RWPE2 (cell line): ENCODE measurements around the gene CYP3A4.
"Not testable (repeated sequence)": the region's sequence is repeated elsewhere in the genome, so short reads cannot be mapped to it uniquely, and the experiment has no call there.

ENCODE experiments used
- ATAC-seq: fragments of 200-7000 bp; cut with Tn5 transposase; 3 replicates; pipeline ENCODE4 v1.9.1; 2021; ENCODE audit warnings: low read depth
- DNase-seq: peaks from one replicate; pipeline ENCODE4 v3.0.0-alpha.2; 2020; ENCODE audit warnings: low spot score
- H3K27ac ChIP-seq: fragments of 450-650 bp; 2 replicates; pipeline ENCODE4 v1.5.1; 2017; ENCODE audit warnings: mild to moderate bottlenecking; ENCODE audit not compliant: poor library complexity, severe bottlenecking
- H3K27me3 ChIP-seq: fragments of 250-450 bp; sonication (Bioruptor Pico); 2 replicates; pipeline ENCODE4 v1.5.1; 2021; ENCODE audit warnings: mild to moderate bottlenecking, moderate library complexity; ENCODE audit not compliant: insufficient read depth, poor library complexity, severe bottlenecking
- H3K36me3 ChIP-seq: fragments of 250-450 bp; sonication (Bioruptor Pico); 2 replicates; pipeline ENCODE4 v1.5.1; 2020; ENCODE audit warnings: low read depth, mild to moderate bottlenecking, moderate library complexity
- H3K4me1 ChIP-seq: fragments of 250-450 bp; sonication (Bioruptor Pico); 2 replicates; pipeline ENCODE4 v1.5.1; 2021; ENCODE audit warnings: mild to moderate bottlenecking, moderate library complexity; ENCODE audit not compliant: insufficient read depth, poor library complexity, severe bottlenecking
- H3K4me3 ChIP-seq: fragments of 250-450 bp; sonication (Bioruptor Pico); 2 replicates; pipeline ENCODE4 v1.5.1; 2021; ENCODE audit warnings: mild to moderate bottlenecking, moderate library complexity; ENCODE audit not compliant: severe bottlenecking
- H3K9me3 ChIP-seq: fragments of 250-450 bp; sonication (Bioruptor Pico); 2 replicates; pipeline ENCODE4 v1.5.1; 2021; ENCODE audit warnings: mild to moderate bottlenecking, moderate library complexity; ENCODE audit not compliant: severe bottlenecking
- CTCF ChIP-seq: fragments of 450-650 bp; IDR thresholded peaks from one replicate; pipeline ENCODE4 v1.5.1; 2017; ENCODE audit warnings: mild to moderate bottlenecking, moderate library complexity; ENCODE audit not compliant: poor library complexity, severe bottlenecking

The CYP3A4 gene

GRCh38 chr7:99731638-99732374 is 52.2 kb downstream of the CYP3A4 start:
- H3K9me3 ChIP-seq = no peaks in the 10 kb centered on the region
- no peaks in the 10 kb centered on the region for H3K36me3 ChIP-seq
- TF ChIP-seq CTCF = no peak
- H3K4me3 ChIP-seq = no peak overlapping the region
- H3K4me1 ChIP-seq = peaks cover 16% of the 10 kb centered on the region
- DNase-seq (no peak), ATAC-seq (no peak)
- H3K27ac ChIP-seq = no peak overlapping the region
- H3K27me3 ChIP-seq = no peaks in the 10 kb centered on the region

DNA sequence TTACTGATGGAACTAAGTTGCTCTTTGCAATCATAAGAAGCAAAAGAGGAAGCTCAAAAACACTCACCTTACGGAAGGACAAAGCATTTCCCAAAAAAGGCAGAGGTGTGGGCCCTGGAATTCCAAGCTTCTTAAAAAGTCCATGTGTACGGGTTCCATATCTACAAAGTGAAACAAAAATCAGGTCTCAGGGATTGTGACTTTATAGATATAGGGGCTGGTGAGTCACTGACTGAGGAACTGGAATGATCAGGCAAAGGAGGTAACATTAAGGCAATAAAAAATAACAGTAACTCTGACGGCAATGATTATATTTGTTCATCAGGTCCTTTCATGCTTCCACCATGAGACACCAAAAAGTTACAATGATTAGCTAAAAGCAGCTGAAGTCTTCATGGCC is 53.0 kb downstream of the CYP3A4 start:
- H3K9me3 ChIP-seq = no peaks in the 10 kb centered on the region
- H3K27me3 ChIP-seq = no peaks in the 10 kb centered on the region
- H3K4me3 ChIP-seq = no peak overlapping the region
- no peak overlapping the region for H3K27ac ChIP-seq
- DNase-seq (no peak), ATAC-seq (no peak)
- TF ChIP-seq CTCF = no peak
- H3K36me3 ChIP-seq = no peaks in the 10 kb centered on the region
- H3K4me1 ChIP-seq = peaks cover 16% of the 10 kb centered on the region

- Histone ChIP-seq H3K27me3 (no peaks in the 10 kb centered on the region), H3K27ac (peak overlapping the region; percentile 51), H3K9me3 (no peaks in the 10 kb centered on the region), H3K36me3 (no peaks in the 10 kb centered on the region), H3K4me1 (peaks cover 16% of the 10 kb centered on the region), H3K4me3 (no peak overlapping the region)
- DNase-seq (no peak), ATAC-seq (no peak)
- no peak for TF ChIP-seq CTCF
These were observed 53.7 kb downstream of the CYP3A4 start for GRCh38 chr7:99730238-99730810.

DNA sequence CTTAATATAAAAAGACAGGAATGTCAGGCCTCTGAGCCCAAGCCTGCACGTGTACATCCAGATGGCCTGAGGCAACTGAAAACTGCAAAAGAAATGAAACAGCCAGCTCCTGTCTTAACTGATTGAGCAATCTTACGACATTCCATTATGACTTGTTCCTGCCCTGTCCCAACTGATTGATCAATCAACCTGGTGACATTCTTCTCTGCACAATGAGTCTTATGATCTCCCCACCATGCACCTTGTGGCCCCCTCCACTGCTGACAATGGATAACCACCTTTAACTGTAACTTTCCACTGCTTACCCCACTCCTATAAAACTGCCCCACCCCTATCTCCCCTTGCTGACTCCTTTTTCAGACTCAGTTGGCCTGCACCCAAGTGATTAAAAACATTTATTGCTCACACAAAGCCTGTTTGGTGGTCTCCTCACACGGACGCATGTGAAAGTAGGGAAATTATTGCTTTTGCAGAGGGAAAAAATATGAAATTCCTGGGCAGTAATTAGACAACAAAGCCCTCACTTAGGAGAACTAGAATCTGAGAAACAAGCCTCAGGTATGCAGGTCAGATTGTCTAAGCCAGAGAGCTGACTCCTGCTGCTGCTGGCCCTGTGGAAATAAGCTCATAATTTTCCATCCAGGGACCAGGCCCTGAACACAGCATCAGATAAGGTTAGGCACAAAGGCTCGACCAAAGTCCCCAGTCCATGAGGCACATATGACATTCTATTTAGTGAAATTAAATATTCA is 54.3 kb downstream of the CYP3A4 start:
- Histone ChIP-seq H3K27ac (peak overlapping the region; percentile 51), H3K4me1 (peaks cover 16% of the 10 kb centered on the region), H3K4me3 (no peak overlapping the region), H3K27me3 (no peaks in the 10 kb centered on the region), H3K36me3 (no peaks in the 10 kb centered on the region), H3K9me3 (no peaks in the 10 kb centered on the region)
- no peak for TF ChIP-seq CTCF
- ATAC-seq (peak; percentile 81), DNase-seq (no peak)

DNA sequence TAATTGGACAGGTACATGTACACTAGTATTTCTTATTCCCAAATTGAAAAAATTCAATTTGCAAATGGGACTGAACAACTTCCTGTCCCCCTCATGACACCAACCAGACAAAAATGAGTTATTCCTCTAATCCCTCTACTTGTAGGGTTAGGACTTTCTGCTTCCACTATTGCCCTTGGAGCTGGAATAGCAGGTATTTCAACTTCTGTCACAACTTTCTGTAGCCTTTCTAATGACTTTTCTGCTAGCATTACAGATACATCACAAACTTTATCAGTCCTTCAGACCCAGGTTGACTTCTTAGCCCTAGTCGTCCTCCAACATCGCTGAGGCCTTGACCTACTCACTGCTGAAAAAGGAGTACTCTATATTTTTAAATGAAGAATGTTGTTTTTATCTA is 55.4 kb downstream of the CYP3A4 start:
- H3K9me3 ChIP-seq = no peaks in the 10 kb centered on the region
- H3K27ac ChIP-seq = peak overlapping the region; percentile 51
- H3K4me3 ChIP-seq = no peak overlapping the region
- TF ChIP-seq CTCF = no peak
- peaks cover 16% of the 10 kb centered on the region for H3K4me1 ChIP-seq
- H3K36me3 ChIP-seq = no peaks in the 10 kb centered on the region
- no peak for DNase-seq
- H3K27me3 ChIP-seq = no peaks in the 10 kb centered on the region
- no peak for ATAC-seq

- H3K27ac ChIP-seq, H3K27me3 ChIP-seq, ATAC-seq, H3K4me1 ChIP-seq, DNase-seq, H3K4me3 ChIP-seq, H3K36me3 ChIP-seq, H3K9me3 ChIP-seq: not testable (repeated sequence)
These were observed 60.8 kb downstream of the CYP3A4 start for GRCh38 chr7:99723201-99723600.
